Neuronal stem cell (in vitro differentiated cells): ENCODE measurements around the gene SETX.

Experiments
- DNase-seq: peaks from one replicate; pipeline ENCODE4 v3.0.0-alpha.2; 2013; ENCODE audit warnings: low spot score
- H2AFZ ChIP-seq: one replicate; pipeline ENCODE4 v1.6.1; 2013; ENCODE audit warnings: mild to moderate bottlenecking, low read length, inconsistent platforms
- H2AK5ac ChIP-seq: 2 replicates; pipeline ENCODE4 v1.6.1; 2013; ENCODE audit warnings: low read depth, mild to moderate bottlenecking, inconsistent platforms, low read length, moderate library complexity, mixed read lengths
- H2BK120ac ChIP-seq: 2 replicates; pipeline ENCODE4 v1.6.1; 2013; ENCODE audit warnings: low read depth, mild to moderate bottlenecking, inconsistent platforms, low read length, moderate library complexity, mixed read lengths
- H2BK12ac ChIP-seq: one replicate; pipeline ENCODE4 v1.6.1; 2013; ENCODE audit warnings: low read length, inconsistent platforms
- H2BK15ac ChIP-seq: 2 replicates; pipeline ENCODE4 v1.6.1; 2013; ENCODE audit warnings: mild to moderate bottlenecking, low read length, inconsistent platforms, mixed read lengths
- H2BK5ac ChIP-seq: one replicate; pipeline ENCODE4 v1.6.1; 2013; ENCODE audit warnings: inconsistent platforms, mild to moderate bottlenecking, low read length, moderate library complexity
- H3K14ac ChIP-seq: one replicate; pipeline ENCODE4 v1.6.1; 2013; ENCODE audit warnings: low read length, inconsistent platforms
- H3K18ac ChIP-seq: 2 replicates; pipeline ENCODE4 v1.6.1; 2013; ENCODE audit warnings: low read length, inconsistent platforms
- H3K23ac ChIP-seq: 2 replicates; pipeline ENCODE4 v1.6.1; 2013; ENCODE audit warnings: low read depth, mild to moderate bottlenecking, mixed read lengths, low read length, inconsistent platforms; ENCODE audit not compliant: poor library complexity
- H3K27ac ChIP-seq: replicated peaks from 3 replicates; pipeline ENCODE4 v1.5.1; 2013; ENCODE audit warnings: low read length, inconsistent platforms
- H3K27me3 ChIP-seq, 3 experiments: 2 replicates each; pipeline ENCODE4 v1.6.1; 2013; ENCODE audit warnings: low read length in 3 of 3, mild to moderate bottlenecking in 2 of 3, inconsistent platforms in 1 of 3, low read depth in 1 of 3, mixed read lengths in 1 of 3, moderate library complexity in 1 of 3; ENCODE audit not compliant: control insufficient read depth in 3 of 3, insufficient read depth in 3 of 3
- H3K36me3 ChIP-seq, 2 donors: replicated peaks in 1 of 2; 2 replicates each; pipeline ENCODE4 v1.6.1; 2013; ENCODE audit warnings: low read length in 2 of 2; ENCODE audit not compliant: control insufficient read depth in 2 of 2, insufficient read depth in 2 of 2
- H3K4ac ChIP-seq: 2 replicates; pipeline ENCODE4 v1.6.1; 2013; ENCODE audit warnings: inconsistent platforms, mild to moderate bottlenecking, low read length, moderate library complexity
- H3K4me1 ChIP-seq, 2 donors: 1 replicate in 1 of 2; 2 replicates in 1 of 2; pipeline ENCODE4 v1.6.1; 2013; ENCODE audit warnings: low read length in 2 of 2, low read depth in 1 of 2; ENCODE audit not compliant: control insufficient read depth in 2 of 2, insufficient read depth in 1 of 2
- H3K4me2 ChIP-seq: one replicate; pipeline ENCODE4 v1.6.1; 2013; ENCODE audit warnings: mild to moderate bottlenecking, low read length, inconsistent platforms; ENCODE audit not compliant: insufficient read depth, poor library complexity, severe bottlenecking
- H3K4me3 ChIP-seq, 2 donors: 2 replicates each; pipeline ENCODE4 v1.5.1; 2013; ENCODE audit warnings: low read length in 2 of 2, mild to moderate bottlenecking in 2 of 2, inconsistent platforms in 1 of 2, moderate library complexity in 1 of 2
- H3K79me1 ChIP-seq: one replicate; pipeline ENCODE4 v1.6.1; 2013; ENCODE audit warnings: low read depth, mild to moderate bottlenecking, inconsistent platforms, low read length, moderate library complexity
- H3K9ac ChIP-seq: one replicate; pipeline ENCODE4 v1.6.1; 2013; ENCODE audit warnings: mild to moderate bottlenecking, low read depth, low read length, inconsistent platforms; ENCODE audit not compliant: poor library complexity
- H3K9me3 ChIP-seq, 2 donors: replicated peaks in 1 of 2; 2 replicates each; pipeline versions ENCODE3 to v1.6.1; 2013; ENCODE audit warnings: low read length in 2 of 2, mild to moderate bottlenecking in 2 of 2, inconsistent platforms in 1 of 2, low read depth in 1 of 2, mixed read lengths in 1 of 2, moderate library complexity in 1 of 2; ENCODE audit not compliant: control insufficient read depth in 2 of 2, insufficient read depth in 1 of 2
- H4K8ac ChIP-seq: one replicate; pipeline ENCODE4 v1.6.1; 2013; ENCODE audit warnings: low read depth, mild to moderate bottlenecking, inconsistent platforms, low read length, moderate library complexity
- H4K91ac ChIP-seq: one replicate; pipeline ENCODE4 v1.6.1; 2013; ENCODE audit warnings: low read length, low read depth, mild to moderate bottlenecking, inconsistent platforms; ENCODE audit not compliant: poor library complexity
- WGBS, 2 donors: extraction: QIAGEN DNeasy Blood & Tissue Kit; methylation state at CpG; one replicate each; pipeline ENCODE4 v1.1.7; 2013; ENCODE audit warnings: missing lambda C conversion rate in 2 of 2, mixed read lengths in 1 of 2; ENCODE audit not compliant: insufficient read length in 2 of 2, insufficient replicate concordance in 1 of 2; ENCODE audit errors: extremely low coverage in 2 of 2; 5-methylcytosine and 5-hydroxymethylcytosine counted together

Gene SETX

DNA sequence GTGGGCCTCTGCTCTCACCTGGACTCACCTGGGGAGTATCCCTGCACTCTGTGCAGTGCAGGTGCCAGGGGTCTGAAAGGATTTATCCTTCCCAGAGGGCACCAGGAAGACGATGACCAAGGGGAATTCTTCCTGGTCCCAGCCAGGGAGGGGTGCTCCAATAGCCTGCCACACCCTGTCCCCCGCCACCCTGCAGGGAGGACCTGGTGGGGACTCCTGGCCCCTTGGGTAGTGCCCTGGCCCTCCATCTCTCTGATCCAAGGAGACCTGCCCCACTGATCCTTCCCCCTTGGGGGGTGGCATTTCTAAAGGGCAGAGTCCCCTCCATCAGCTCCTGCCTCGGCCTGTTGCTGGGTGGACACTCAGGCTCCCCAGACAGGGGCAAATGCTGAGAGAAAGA, 122.3 kb downstream of the SETX start:
- Histone ChIP-seq H4K91ac (no peak overlapping the region), H2AK5ac (no peak overlapping the region), H2BK12ac (no peak overlapping the region), H3K4me2 (no peak overlapping the region), H3K4me3 (no peak overlapping the region), H3K9ac (no peak overlapping the region), H3K9me3 (no peaks in the 10 kb centered on the region), H3K27ac (no peak overlapping the region), H3K79me1 (peaks cover 4% of the 10 kb centered on the region), H3K23ac (no peak overlapping the region), H2BK5ac (no peak overlapping the region), H3K36me3 (no peaks in the 10 kb centered on the region), H3K14ac (no peak overlapping the region), H3K4me1 (peaks cover 0 to 2% of the 10 kb centered on the region in 2 donors), H3K18ac (no peak overlapping the region), H2BK15ac (peak overlapping the region; percentile 79), H2AFZ (no peak overlapping the region), H4K8ac (no peak overlapping the region), H2BK120ac (no peak overlapping the region), H3K4ac (no peak overlapping the region), H3K27me3 (peaks cover 0 to 72% (median 2%) of the 10 kb centered on the region in 3 experiments)
- no peak for DNase-seq
- no CpG with 5 or more reads among the region's 3 CpGs for WGBS, 2 donors

DNA sequence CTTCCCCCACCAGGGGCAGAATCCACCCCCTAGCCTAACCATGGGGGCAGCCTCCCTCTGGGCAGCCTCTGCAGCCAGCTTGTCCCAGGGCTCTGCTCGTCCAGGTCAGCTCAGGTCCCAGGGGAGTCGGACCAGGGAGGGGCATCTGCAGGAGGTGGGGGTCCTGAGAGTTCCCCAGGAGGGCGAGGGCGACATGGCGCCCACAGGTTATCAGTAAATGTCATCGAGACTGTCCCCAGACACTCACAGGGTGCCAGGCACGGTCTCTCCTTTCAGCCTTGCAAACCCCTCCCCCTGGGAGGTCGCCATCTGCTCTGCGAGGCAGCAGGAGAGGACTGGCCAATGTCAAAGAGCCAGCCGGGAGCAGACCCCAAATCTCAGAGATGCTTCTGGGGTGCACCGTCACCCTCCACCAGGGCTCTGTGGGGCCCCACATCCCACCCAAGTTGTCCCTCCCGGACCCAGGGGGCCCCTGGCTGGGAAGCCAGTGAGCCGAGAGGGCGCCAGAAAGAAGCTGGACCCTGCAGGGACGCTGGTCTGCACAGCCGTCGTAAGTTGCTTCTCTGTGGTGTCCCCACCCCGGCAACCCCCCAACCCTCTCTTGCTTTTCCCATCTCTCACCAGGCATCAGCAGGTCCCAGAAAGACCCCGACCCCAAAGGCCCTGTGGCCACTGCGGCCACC, 123.6 kb downstream of the SETX start:
- Histone ChIP-seq H2BK15ac (no peak overlapping the region), H3K4ac (peak overlapping the region; percentile 44), H3K27ac (no peak overlapping the region), H2BK12ac (no peak overlapping the region), H2BK120ac (no peak overlapping the region), H3K18ac (peak overlapping the region; percentile 68), H4K91ac (no peak overlapping the region), H4K8ac (no peak overlapping the region), H2AFZ (no peak overlapping the region), H3K4me1 (peaks cover 0 to 2% of the 10 kb centered on the region in 2 donors), H3K36me3 (no peaks in the 10 kb centered on the region), H2AK5ac (peak overlapping the region; percentile 74), H3K23ac (no peak overlapping the region), H3K14ac (no peak overlapping the region), H3K79me1 (peaks cover 4% of the 10 kb centered on the region), H2BK5ac (no peak overlapping the region), H3K27me3 (peaks cover 0 to 75% (median 2%) of the 10 kb centered on the region in 3 experiments), H3K9ac (no peak overlapping the region), H3K4me3 (no peak overlapping the region), H3K9me3 (peaks cover 0 to 2% of the 10 kb centered on the region in 2 donors), H3K4me2 (no peak overlapping the region)
- WGBS, 2 donors, result no CpG with 5 or more reads among the region's 20 CpGs
- no peak for DNase-seq

DNA sequence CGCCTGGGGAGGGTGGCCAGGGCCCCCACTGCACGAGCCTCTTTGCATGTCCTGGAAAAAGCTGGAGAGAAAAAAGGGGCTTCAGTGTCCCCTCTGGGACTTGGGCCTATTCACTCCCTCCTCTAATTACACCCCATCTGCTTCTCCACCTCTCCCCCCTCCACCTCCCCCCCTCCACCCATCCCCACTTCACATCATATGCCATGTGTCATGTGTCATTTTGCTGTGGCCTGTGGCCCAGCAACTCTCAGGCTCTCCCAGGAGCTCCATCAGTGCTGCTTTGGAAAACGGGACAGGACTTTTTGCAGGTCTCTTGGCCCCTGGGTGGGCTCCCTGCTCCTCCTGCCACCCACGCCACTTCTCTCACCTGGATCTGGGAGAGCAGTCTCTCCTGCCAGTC, 124.2 kb downstream of the SETX start:
- peak overlapping the region; percentile 44 for H3K4ac ChIP-seq
- H3K9ac ChIP-seq, result no peak overlapping the region
- H3K4me1 ChIP-seq, result peaks cover 0 to 2% of the 10 kb centered on the region in 2 donors
- no peak overlapping the region for H2BK5ac ChIP-seq
- peak overlapping the region; percentile 68 for H3K18ac ChIP-seq
- H3K4me2 ChIP-seq, result no peak overlapping the region
- H3K27ac ChIP-seq, result no peak overlapping the region
- H3K79me1 ChIP-seq, result peaks cover 4% of the 10 kb centered on the region
- H3K14ac ChIP-seq, result no peak overlapping the region
- H2BK120ac ChIP-seq, result no peak overlapping the region
- H4K91ac ChIP-seq, result no peak overlapping the region
- no peak overlapping the region for H4K8ac ChIP-seq
- WGBS, 2 donors, result no CpG with 5 or more reads among the region's 4 CpGs
- H2AFZ ChIP-seq, result no peak overlapping the region
- H3K9me3 ChIP-seq, result peaks cover 0 to 2% of the 10 kb centered on the region in 2 donors
- H2AK5ac ChIP-seq, result peak overlapping the region; percentile 74
- H3K23ac ChIP-seq, result peak overlapping the region; percentile 5
- H3K27me3 ChIP-seq, result peaks cover 0 to 79% (median 2%) of the 10 kb centered on the region in 3 experiments
- H2BK15ac ChIP-seq, result no peak overlapping the region
- H3K4me3 ChIP-seq, result no peak overlapping the region
- DNase-seq, result no peak
- H2BK12ac ChIP-seq, result no peak overlapping the region
- no peaks in the 10 kb centered on the region for H3K36me3 ChIP-seq

DNA sequence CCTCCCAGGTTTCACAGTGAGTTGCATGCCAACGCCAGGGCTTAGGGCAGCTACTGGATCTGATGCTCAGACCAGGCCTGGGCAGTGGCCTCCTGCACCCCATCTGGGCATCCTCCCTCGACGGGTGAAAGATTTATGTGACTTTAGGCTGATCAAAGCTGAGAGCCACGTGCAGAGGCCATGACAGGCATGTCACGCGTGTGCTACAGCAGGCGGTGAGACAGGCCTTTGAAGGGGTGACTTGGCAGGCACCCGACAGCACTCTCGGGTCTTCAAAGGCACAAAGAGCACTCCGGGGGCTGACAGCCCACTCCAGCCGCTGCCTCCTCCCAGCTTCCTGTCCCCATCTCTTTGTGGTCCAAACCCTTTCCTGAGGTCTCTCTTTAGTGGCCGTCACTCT, 126.7 kb downstream of the SETX start:
- Histone ChIP-seq H3K23ac (no peak overlapping the region), H3K4me1 (no peaks in the 10 kb centered on the region), H3K36me3 (no peaks in the 10 kb centered on the region), H3K4ac (peak overlapping the region; percentile 23), H2BK15ac (peak overlapping the region; percentile 9), H2BK12ac (peak overlapping the region; percentile 22), H3K14ac (peak overlapping the region; percentile 82), H3K79me1 (peaks cover 1% of the 10 kb centered on the region), H4K91ac (no peak overlapping the region), H3K4me3 (no peak overlapping the region), H3K18ac (peak overlapping the region; percentile 28), H3K4me2 (no peak overlapping the region), H2BK5ac (peak overlapping the region; percentile 53), H3K9me3 (peaks cover 0 to 2% of the 10 kb centered on the region in 2 donors), H4K8ac (no peak overlapping the region), H2AFZ (no peak overlapping the region), H3K27me3 (peaks cover 0 to 78% (median 2%) of the 10 kb centered on the region in 3 experiments), H2AK5ac (no peak overlapping the region), H2BK120ac (no peak overlapping the region), H3K9ac (no peak overlapping the region), H3K27ac (no peak overlapping the region)
- no CpG with 5 or more reads among the region's 12 CpGs for WGBS, 2 donors
- DNase-seq, result no peak
